MM.1S (cell line): Measurements from ENCODE around the gene ERCC8.

Experiments
- DNase-seq: peaks from one replicate; pipeline ENCODE4 v3.0.0-alpha.2; 2015
- H2AFZ ChIP-seq: fragments of 300-600 bp; sonication (generic); 2 replicates; pipeline ENCODE4 v1.6.0; 2016; ENCODE audit warnings: antibody characterized with exemption, low read length
- H3F3A ChIP-seq: fragments of 300-600 bp; sonication (generic); 2 replicates; pipeline ENCODE4 v1.6.1; 2016; ENCODE audit warnings: mild to moderate bottlenecking, antibody characterized with exemption, low read length, moderate library complexity, mixed read lengths; ENCODE audit not compliant: insufficient read depth
- H3K27ac ChIP-seq: fragments of 300-600 bp; sonication (generic); 2 replicates; pipeline ENCODE4 v1.5.1; 2016; ENCODE audit warnings: mild to moderate bottlenecking, low read length
- H3K27me3 ChIP-seq: fragments of 300-600 bp; sonication (generic); replicated peaks from 2 replicates; pipeline ENCODE4 v1.6.0; 2016; ENCODE audit warnings: low read length; ENCODE audit not compliant: insufficient read depth
- H3K36me3 ChIP-seq: fragments of 300-600 bp; sonication (generic); replicated peaks from 2 replicates; pipeline ENCODE4 v1.6.1; 2016; ENCODE audit warnings: mild to moderate bottlenecking, low read length, mixed read lengths; ENCODE audit not compliant: insufficient read depth
- H3K4me1 ChIP-seq: fragments of 300-600 bp; sonication (generic); 2 replicates; pipeline ENCODE4 v1.6.1; 2016; ENCODE audit warnings: low read length, mixed read lengths
- H3K4me2 ChIP-seq: fragments of 300-600 bp; sonication (generic); 2 replicates; pipeline ENCODE4 v1.6.0; 2016; ENCODE audit warnings: low read depth, low read length
- H3K4me3 ChIP-seq: fragments of 300-600 bp; sonication (generic); 2 replicates; pipeline ENCODE4 v1.5.1; 2016; ENCODE audit warnings: low read length, mixed read lengths
- H3K79me2 ChIP-seq: fragments of 300-600 bp; sonication (generic); 2 replicates; pipeline ENCODE4 v1.6.1; 2016; ENCODE audit warnings: mixed run types, low read length, mixed read lengths
- H3K9ac ChIP-seq: fragments of 300-600 bp; sonication (generic); 2 replicates; pipeline ENCODE4 v1.6.1; 2016; ENCODE audit warnings: low read length, mixed read lengths
- H3K9me2 ChIP-seq: fragments of 300-600 bp; sonication (generic); replicated peaks from 2 replicates; pipeline ENCODE4 v1.6.1; 2016; ENCODE audit warnings: mild to moderate bottlenecking, low read length, mixed read lengths; ENCODE audit not compliant: insufficient read depth
- H3K9me3 ChIP-seq: fragments of 300-600 bp; sonication (generic); replicated peaks from 2 replicates; pipeline ENCODE4 v1.6.1; 2016; ENCODE audit warnings: mild to moderate bottlenecking, low read length, mixed read lengths; ENCODE audit not compliant: insufficient read depth
- H4K20me1 ChIP-seq: fragments of 300-600 bp; sonication (generic); 2 replicates; pipeline ENCODE4 v1.6.1; 2016; ENCODE audit warnings: mild to moderate bottlenecking, low read length, moderate library complexity, mixed read lengths; ENCODE audit not compliant: insufficient read depth
- EZH2 ChIP-seq: fragments of 300-600 bp; sonication (generic); optimal IDR thresholded peaks from 2 replicates; pipeline ENCODE3; 2017; ENCODE audit warnings: low read depth, mild to moderate bottlenecking, antibody characterized with exemption, low read length, mixed read lengths
- EZH2phosphoT487 ChIP-seq: fragments of 300-600 bp; sonication (generic); IDR thresholded peaks from 2 replicates; pipeline ENCODE4 v1.6.1; 2018; ENCODE audit warnings: antibody characterized with exemption, low read length
- TF ChIP-seq, protein P1 (sequence below): fragments of 300-600 bp; sonication (generic); IDR thresholded peaks from 2 replicates; pipeline ENCODE4 v1.5.1; 2016; ENCODE audit warnings: antibody characterized with exemption, low read length, mixed read lengths

The ERCC8 gene

DNA sequence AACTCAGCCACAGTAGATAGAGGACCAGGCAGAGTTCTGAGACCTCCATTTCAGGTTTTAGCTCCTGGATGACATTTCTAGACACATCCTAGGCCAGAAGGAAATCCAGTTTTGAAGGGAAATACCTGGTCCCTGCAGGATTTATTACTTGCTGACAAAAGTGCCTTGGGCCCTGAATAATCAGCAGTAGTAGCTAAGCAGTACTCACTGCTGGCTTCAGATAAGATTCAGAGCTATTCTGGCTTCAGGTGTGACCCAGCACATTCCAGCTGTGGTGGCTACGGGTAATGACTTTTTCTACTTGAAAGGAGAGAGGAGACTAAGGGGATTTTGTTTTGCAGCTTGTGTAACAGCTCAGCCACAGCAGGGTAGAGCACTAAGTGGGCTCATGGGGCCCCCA is 34.1 kb upstream of the ERCC8 start:
- H3K27me3 ChIP-seq = no peaks in the 10 kb centered on the region
- H3K4me2 ChIP-seq = no peak overlapping the region
- no peaks in the 10 kb centered on the region for H4K20me1 ChIP-seq
- no peak for DNase-seq
- H3K36me3 ChIP-seq = no peaks in the 10 kb centered on the region
- H3K4me1 ChIP-seq = no peaks in the 10 kb centered on the region
- H3K27ac ChIP-seq = no peak overlapping the region
- no peak overlapping the region for H3K9ac ChIP-seq
- H3K9me2 ChIP-seq = no peaks in the 10 kb centered on the region
- no peak overlapping the region for H3K4me3 ChIP-seq
- H3K9me3 ChIP-seq = no peaks in the 10 kb centered on the region
- H2AFZ ChIP-seq = no peak overlapping the region
- TF ChIP-seq, protein P1, sequence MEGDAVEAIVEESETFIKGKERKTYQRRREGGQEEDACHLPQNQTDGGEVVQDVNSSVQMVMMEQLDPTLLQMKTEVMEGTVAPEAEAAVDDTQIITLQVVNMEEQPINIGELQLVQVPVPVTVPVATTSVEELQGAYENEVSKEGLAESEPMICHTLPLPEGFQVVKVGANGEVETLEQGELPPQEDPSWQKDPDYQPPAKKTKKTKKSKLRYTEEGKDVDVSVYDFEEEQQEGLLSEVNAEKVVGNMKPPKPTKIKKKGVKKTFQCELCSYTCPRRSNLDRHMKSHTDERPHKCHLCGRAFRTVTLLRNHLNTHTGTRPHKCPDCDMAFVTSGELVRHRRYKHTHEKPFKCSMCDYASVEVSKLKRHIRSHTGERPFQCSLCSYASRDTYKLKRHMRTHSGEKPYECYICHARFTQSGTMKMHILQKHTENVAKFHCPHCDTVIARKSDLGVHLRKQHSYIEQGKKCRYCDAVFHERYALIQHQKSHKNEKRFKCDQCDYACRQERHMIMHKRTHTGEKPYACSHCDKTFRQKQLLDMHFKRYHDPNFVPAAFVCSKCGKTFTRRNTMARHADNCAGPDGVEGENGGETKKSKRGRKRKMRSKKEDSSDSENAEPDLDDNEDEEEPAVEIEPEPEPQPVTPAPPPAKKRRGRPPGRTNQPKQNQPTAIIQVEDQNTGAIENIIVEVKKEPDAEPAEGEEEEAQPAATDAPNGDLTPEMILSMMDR = no peak
- no peak for TF ChIP-seq EZH2phosphoT487
- TF ChIP-seq EZH2 = no peak
- H3F3A ChIP-seq = no peaks in the 10 kb centered on the region
- H3K79me2 ChIP-seq = no peaks in the 10 kb centered on the region

DNA sequence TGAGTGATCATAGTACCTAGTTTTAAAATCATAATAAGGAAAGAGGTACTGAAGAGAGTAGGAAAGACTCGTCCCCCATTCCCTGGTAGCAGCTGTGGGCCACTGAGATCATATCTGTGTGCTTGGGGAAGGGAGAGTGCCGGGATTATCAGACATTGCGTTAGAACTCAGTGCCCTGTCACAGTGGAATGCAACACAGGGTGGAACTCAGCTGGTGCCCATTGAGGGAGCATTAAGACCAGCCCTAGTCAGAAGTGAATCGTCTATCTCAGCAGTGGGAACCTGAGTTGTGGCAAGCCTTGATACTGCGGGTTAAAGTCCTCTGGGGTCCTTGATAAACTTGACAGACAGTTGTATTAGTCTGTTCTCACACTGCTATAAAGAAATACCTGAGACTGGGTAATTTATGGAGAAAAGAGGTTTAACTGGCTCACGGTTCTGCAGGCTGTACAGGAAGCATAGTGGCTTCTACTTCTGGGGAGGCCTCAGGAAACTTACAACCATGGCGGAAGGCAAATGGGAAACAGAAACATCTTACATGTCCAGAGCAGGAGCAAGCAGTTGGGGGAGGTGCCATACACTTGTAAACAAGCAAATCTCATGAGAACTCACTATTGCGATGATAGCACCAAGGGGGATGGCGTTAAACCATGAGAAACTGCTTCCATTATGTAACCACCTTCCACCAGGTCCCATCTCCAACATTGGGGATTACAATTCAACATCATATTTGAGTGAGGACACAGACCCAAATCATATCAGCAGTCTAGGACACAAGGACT is 33.3 kb upstream of the ERCC8 start:
- H3K9ac ChIP-seq = no peak overlapping the region
- H3K27ac ChIP-seq = no peak overlapping the region
- H3K36me3 ChIP-seq = no peaks in the 10 kb centered on the region
- no peak overlapping the region for H3K4me3 ChIP-seq
- no peaks in the 10 kb centered on the region for H3K9me2 ChIP-seq
- no peak overlapping the region for H3K4me2 ChIP-seq
- no peaks in the 10 kb centered on the region for H3K27me3 ChIP-seq
- no peaks in the 10 kb centered on the region for H4K20me1 ChIP-seq
- no peak overlapping the region for H2AFZ ChIP-seq
- no peaks in the 10 kb centered on the region for H3K79me2 ChIP-seq
- TF ChIP-seq EZH2phosphoT487 = no peak
- TF ChIP-seq EZH2 = no peak
- TF ChIP-seq, protein P1 = no peak
- no peaks in the 10 kb centered on the region for H3K4me1 ChIP-seq
- no peaks in the 10 kb centered on the region for H3F3A ChIP-seq
- no peak for DNase-seq
- H3K9me3 ChIP-seq = no peaks in the 10 kb centered on the region

DNA sequence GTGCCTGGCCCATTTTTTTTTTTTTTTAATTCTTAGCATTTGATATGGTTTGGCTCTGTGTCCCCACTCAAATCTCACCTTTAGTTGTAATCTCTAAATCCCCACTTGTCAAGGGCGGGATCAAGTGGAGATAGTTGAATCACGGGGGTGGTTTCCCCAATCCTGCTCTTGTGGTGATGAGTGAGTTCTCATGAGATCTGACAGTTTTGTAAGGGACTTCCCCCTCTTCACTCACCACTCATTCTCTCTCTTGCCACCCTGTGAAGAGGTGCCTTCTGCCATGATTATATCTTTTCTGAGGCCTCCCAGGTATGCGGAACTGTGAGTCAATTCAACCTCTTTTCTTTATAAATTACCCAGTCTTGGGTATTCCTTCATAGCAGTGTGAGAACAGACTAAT is 27.4 kb upstream of the ERCC8 start:
- H4K20me1 ChIP-seq = no peaks in the 10 kb centered on the region
- no peak overlapping the region for H3K27ac ChIP-seq
- no peak overlapping the region for H3K4me3 ChIP-seq
- TF ChIP-seq EZH2 (no peak), EZH2phosphoT487 (no peak)
- TF ChIP-seq, protein P1 = no peak
- no peaks in the 10 kb centered on the region for H3K27me3 ChIP-seq
- no peak overlapping the region for H2AFZ ChIP-seq
- no peaks in the 10 kb centered on the region for H3K4me1 ChIP-seq
- H3K79me2 ChIP-seq = peaks cover 14% of the 10 kb centered on the region
- no peaks in the 10 kb centered on the region for H3K36me3 ChIP-seq
- no peak overlapping the region for H3K9ac ChIP-seq
- DNase-seq = no peak
- H3K9me2 ChIP-seq = no peaks in the 10 kb centered on the region
- no peaks in the 10 kb centered on the region for H3K9me3 ChIP-seq
- no peaks in the 10 kb centered on the region for H3F3A ChIP-seq
- no peak overlapping the region for H3K4me2 ChIP-seq
